ENCODE measurements around the gene CACNA2D3. TPM values are rescaled to one million over a fixed set of nuclear protein-coding genes. Genes with fewer than 3 reads are reported as not detected.

Gene CACNA2D3
- total RNA-seq, 4 donors from 2014 or later: 0.27 to 1.5 (median 0.79) TPM

GRCh38 chr3:55085231-55085630 is 962.9 kb downstream of the CACNA2D3 start:
- intact Hi-C loops (cut with DNase I; ENCODE audit: low total_unique reads): no loop called here
- no peak for TF ChIP-seq POLR2A (IDR thresholded peaks at IDR 0.05)
- TF ChIP-seq, protein P1, sequence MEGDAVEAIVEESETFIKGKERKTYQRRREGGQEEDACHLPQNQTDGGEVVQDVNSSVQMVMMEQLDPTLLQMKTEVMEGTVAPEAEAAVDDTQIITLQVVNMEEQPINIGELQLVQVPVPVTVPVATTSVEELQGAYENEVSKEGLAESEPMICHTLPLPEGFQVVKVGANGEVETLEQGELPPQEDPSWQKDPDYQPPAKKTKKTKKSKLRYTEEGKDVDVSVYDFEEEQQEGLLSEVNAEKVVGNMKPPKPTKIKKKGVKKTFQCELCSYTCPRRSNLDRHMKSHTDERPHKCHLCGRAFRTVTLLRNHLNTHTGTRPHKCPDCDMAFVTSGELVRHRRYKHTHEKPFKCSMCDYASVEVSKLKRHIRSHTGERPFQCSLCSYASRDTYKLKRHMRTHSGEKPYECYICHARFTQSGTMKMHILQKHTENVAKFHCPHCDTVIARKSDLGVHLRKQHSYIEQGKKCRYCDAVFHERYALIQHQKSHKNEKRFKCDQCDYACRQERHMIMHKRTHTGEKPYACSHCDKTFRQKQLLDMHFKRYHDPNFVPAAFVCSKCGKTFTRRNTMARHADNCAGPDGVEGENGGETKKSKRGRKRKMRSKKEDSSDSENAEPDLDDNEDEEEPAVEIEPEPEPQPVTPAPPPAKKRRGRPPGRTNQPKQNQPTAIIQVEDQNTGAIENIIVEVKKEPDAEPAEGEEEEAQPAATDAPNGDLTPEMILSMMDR (IDR thresholded peaks at IDR 0.05): no peak
- no peak overlapping the region for H3K4me3 ChIP-seq (ENCODE audit: low read depth, poor library complexity, severe bottlenecking)
- WGBS, 2 donors: 67 to 73% methylated on average over 5 of the region's 5 CpGs
- no peak for DNase-seq (ENCODE audit: low spot score in 2 of 2)

DNA sequence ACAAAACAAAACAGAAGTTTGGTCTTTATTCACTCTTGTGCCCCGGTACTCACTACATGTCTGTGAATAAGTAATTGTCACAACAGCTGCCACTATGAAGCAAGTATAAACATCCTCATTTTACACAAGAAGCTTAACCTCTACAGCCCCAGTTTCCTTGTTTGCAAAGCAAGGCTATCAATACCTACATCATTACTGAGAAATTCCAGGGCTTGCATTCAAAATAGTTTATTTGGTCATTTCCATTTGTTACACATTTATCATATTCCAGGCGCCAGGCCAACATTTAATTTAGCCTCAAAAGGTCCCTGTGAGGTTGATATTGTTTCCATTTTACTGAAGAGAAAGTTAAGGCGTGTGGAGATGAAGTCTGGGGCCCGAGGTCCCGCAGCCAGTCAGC is 966.9 kb downstream of the CACNA2D3 start:
- no peak overlapping the region for H3K4me3 ChIP-seq (ENCODE audit: low read depth, poor library complexity, severe bottlenecking)
- no peak for DNase-seq (ENCODE audit: low spot score in 2 of 2)
- no peak for TF ChIP-seq POLR2A (IDR thresholded peaks at IDR 0.05)
- TF ChIP-seq, protein P1 (IDR thresholded peaks at IDR 0.05): no peak
- intact Hi-C loops (cut with DNase I; ENCODE audit: low total_unique reads): no loop called here
- 57 to 66% methylated on average over 5 of the region's 5 CpGs for WGBS, 2 donors

- intact Hi-C loops (cut with DNase I; ENCODE audit: low total_unique reads): no loop called here
- 48 to 49% methylated on average over 5 of the region's 5 CpGs for WGBS, 2 donors
- DNase-seq (ENCODE audit: low spot score in 2 of 2): no peak
- H3K4me3 ChIP-seq (ENCODE audit: low read depth, poor library complexity, severe bottlenecking): no peak overlapping the region
- TF ChIP-seq, protein P1 (IDR thresholded peaks at IDR 0.05): no peak
- TF ChIP-seq POLR2A (IDR thresholded peaks at IDR 0.05): no peak
These were observed 967.9 kb downstream of the CACNA2D3 start for GRCh38 chr3:55090291-55090690.

- DNase-seq (ENCODE audit: low spot score in 2 of 2): no peak
- no peak for TF ChIP-seq POLR2A (IDR thresholded peaks at IDR 0.05)
- TF ChIP-seq, protein P1 (IDR thresholded peaks at IDR 0.05): no peak
- 94 to 95% methylated on average over 5 of the region's 5 CpGs for WGBS, 2 donors
- H3K4me3 ChIP-seq (ENCODE audit: low read depth, poor library complexity, severe bottlenecking): no peak overlapping the region
- intact Hi-C loops (cut with DNase I; ENCODE audit: low total_unique reads): no loop called here
These were observed 968.4 kb downstream of the CACNA2D3 start for GRCh38 chr3:55090746-55091145.

GRCh38 chr3:55091381-55092225 is 969.3 kb downstream of the CACNA2D3 start:
- no peak for DNase-seq (ENCODE audit: low spot score in 2 of 2)
- WGBS, 2 donors: 77 to 90% methylated on average over 7 of the region's 7 CpGs
- TF ChIP-seq, protein P1 (IDR thresholded peaks at IDR 0.05): no peak
- no peak for TF ChIP-seq POLR2A (IDR thresholded peaks at IDR 0.05)
- intact Hi-C loops (cut with DNase I; ENCODE audit: low total_unique reads): no loop called here
- no peak overlapping the region for H3K4me3 ChIP-seq (ENCODE audit: low read depth, poor library complexity, severe bottlenecking)

Data from lower leg skin (tissue), 4 donors.